Activated CD4-positive, alpha-beta T cell treated with anti-CD3 and anti-CD28 coated beads, Interleukin-10, Interleukin-2, amounts not matched to agents 100 ng/mL and 50 ng/mL, durations not matched to agents 16 hours and 8 hours (primary cell): ENCODE measurements around the gene PEMT.
"Not testable (repeated sequence)": the region's sequence is repeated elsewhere in the genome, so short reads cannot be mapped to it uniquely, and the experiment has no call there.

Experiments
- DNase-seq: peaks from one replicate; pipeline ENCODE4 v3.0.0-alpha.2; 2020

PEMT gene, protein sequence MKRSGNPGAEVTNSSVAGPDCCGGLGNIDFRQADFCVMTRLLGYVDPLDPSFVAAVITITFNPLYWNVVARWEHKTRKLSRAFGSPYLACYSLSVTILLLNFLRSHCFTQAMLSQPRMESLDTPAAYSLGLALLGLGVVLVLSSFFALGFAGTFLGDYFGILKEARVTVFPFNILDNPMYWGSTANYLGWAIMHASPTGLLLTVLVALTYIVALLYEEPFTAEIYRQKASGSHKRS

GRCh38 chr17:17591355-17592298, at the start of gene PEMT:
Gene PEMT, minus strand, starts transcription at chr17:17591708. Its CDS starts 82 bp downstream, at chr17:17591626.
- DNase-seq = peak; percentile 97

- DNase-seq = not testable (repeated sequence)
Measured at GRCh38 chr17:17639661-17640270, 48.3 kb upstream of the PEMT start.

- no peak for DNase-seq
Measured at GRCh38 chr17:17638467-17638866, 47.0 kb upstream of the PEMT start.

GRCh38 chr17:17636272-17636885, 44.9 kb upstream of the PEMT start:
- no peak for DNase-seq

GRCh38 chr17:17635537-17636271, 44.2 kb upstream of the PEMT start:
- not testable (repeated sequence) for DNase-seq

- DNase-seq = no peak
Measured at GRCh38 chr17:17635126-17635525, 43.6 kb upstream of the PEMT start.

- DNase-seq = no peak
Measured at GRCh38 chr17:17633310-17633709, 41.8 kb upstream of the PEMT start.

GRCh38 chr17:17632690-17633089, 41.2 kb upstream of the PEMT start:
- DNase-seq = not testable (repeated sequence)

GRCh38 chr17:17628388-17629008, 37.0 kb upstream of the PEMT start:
- peak; percentile 52 for DNase-seq

GRCh38 chr17:17626840-17627239, 35.3 kb upstream of the PEMT start:
- no peak for DNase-seq

DNA sequence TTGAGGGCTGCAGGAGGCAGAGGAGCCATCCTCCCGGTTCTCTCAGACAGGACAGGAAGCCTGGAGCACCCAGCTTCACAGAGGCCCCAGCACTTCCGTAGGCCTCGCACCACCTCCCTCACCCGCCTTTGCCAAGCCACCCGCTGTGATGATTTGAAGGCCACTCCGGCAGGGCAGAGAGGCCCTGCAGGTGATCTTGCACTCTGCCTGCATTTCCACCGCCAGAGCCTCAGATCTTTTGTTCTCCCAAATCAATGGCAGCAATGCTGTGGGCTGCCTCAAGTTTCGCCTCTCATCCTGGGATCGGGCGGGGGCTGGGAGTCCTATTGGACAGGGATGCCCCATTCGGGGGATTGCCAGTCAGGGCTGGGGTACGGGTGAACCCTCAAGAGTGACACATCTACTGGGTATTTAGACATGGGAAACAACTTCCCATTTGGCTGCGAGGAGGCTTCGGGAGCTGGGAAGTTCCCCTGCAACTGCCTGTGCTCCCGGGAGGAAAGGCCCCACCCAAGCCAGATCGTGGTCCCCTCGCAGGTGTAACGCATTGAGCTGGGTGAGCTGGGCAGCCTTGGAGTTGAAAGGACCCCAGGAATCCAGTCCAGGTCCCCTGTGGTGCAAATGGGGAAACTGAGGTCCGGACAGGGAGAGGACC, 34.8 kb upstream of the PEMT start:
- no peak for DNase-seq

- DNase-seq = no peak
Measured at GRCh38 chr17:17624741-17625140, 33.2 kb upstream of the PEMT start.

- no peak for DNase-seq
Measured at GRCh38 chr17:17623904-17624303, 32.4 kb upstream of the PEMT start.

GRCh38 chr17:17621254-17621653, 29.7 kb upstream of the PEMT start:
- no peak for DNase-seq

DNA sequence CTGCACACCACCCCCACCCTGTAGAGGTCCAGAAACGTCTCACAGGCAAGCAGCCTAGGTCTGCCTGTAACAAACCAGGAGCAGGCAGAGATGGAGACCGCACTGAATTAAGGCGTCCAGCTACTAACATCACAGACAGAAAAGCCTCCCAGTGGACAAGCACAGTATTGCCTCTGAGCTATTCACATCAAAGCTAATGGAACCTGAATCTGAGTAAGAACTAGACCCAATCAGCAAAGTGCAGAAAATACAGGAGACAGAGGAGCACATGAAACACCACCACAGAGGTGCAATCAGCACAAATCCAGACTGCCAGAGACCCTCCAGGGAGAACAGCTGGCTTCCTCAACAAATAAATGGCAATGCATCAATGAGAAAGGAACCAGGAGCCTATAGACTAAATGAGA, 22.2 kb upstream of the PEMT start:
- peak; percentile 69 for DNase-seq

- DNase-seq = no peak
Measured at GRCh38 chr17:17612085-17613022, 20.8 kb upstream of the PEMT start.

DNA sequence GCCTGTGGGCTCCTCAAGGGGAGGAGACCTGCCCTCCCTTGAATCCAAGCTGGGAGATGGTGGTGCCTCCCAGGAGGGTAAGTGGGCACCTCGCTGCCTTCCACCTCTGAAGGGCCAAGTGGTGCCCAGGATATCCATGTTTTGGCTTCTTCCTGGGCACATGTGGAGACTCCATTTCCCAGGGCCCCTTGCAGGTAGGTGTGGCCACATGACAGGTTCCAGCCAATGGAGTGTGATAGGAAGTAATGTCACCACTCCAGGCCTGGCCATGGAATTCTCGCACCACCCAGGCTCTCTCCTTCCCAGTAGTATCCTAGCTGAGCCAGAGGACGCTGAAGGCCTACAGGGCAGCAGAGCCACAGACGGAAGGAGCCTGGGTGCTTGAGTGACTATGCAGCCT, 17.6 kb upstream of the PEMT start:
- no peak for DNase-seq

DNA sequence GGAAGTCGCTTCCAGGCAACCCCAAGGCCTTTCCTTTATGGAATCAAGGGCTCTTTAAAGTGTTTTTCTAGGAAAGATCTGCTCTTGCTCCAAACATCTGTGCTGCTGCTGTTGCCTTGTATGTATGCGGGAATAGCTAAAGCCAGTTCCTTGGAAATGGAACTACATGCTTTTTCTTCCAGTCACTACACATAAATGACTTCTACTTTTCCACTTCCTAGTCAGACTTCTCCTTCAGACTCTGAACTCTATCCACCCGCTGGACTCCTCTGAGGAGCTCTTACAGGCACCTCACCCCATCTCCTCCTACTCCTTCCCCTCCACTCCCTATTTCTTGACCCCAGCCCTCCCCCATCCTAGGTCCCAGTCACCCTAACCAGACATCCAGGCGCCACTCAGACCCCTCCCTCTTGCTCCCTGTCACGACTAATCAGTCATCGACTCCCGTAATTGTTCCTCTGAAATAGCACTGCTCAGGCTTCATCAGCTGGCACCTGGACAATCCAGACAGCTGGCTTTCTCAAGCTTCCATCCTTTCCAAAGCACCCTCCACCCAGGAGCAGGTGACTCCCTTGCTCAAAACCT, 15.0 kb upstream of the PEMT start:
- no peak for DNase-seq

DNA sequence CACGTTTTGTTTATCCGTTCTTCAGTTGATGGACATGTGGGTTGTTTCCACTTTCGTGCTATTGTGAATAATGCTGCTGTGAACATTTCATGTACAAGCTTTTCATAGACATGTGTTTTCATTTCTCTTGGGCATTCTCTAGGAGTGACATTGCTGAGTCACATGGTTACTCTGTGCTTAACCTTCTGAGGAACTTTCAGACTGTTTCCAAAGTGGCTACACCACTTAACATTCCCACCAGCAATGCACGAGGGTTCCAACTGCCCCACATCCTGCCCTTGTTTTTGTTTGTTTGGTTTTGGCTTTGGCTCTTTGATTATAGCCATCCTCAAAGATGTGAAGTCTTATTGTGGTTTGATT, 14.2 kb upstream of the PEMT start:
- no peak for DNase-seq
